ENCODE results near the gene ANKLE1.

Gene ANKLE1

DNA sequence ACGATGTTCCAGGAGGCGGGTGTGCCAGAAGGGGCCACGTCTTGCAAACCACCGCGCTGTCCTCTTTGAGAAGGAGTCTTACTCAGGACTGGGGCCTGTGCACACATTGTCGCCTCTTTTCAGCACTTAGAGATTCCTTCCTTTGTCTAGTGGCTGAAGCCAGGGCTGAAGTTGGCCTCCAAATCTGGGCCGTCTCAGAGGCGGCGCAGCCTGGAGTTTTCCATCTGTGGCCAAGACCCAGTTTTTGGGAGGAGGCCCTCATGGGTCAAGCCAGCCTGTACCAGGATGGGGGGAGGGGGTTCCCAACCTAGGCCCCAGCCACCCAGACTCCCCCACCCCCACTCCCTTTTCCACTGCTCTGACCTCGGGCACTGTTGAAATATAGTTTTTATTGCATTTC, 41.2 kb downstream of the ANKLE1 start:
- H3K4me3 ChIP-seq (ENCODE audit: low read length) = no peak overlapping the region
- no peak overlapping the region for H3K4me2 ChIP-seq (ENCODE audit: low read length)
- no peak for TF ChIP-seq EZH2phosphoT487 (IDR thresholded peaks at IDR 0.05; ENCODE audit: borderline replicate concordance, low read length)
- TF ChIP-seq, protein P1, sequence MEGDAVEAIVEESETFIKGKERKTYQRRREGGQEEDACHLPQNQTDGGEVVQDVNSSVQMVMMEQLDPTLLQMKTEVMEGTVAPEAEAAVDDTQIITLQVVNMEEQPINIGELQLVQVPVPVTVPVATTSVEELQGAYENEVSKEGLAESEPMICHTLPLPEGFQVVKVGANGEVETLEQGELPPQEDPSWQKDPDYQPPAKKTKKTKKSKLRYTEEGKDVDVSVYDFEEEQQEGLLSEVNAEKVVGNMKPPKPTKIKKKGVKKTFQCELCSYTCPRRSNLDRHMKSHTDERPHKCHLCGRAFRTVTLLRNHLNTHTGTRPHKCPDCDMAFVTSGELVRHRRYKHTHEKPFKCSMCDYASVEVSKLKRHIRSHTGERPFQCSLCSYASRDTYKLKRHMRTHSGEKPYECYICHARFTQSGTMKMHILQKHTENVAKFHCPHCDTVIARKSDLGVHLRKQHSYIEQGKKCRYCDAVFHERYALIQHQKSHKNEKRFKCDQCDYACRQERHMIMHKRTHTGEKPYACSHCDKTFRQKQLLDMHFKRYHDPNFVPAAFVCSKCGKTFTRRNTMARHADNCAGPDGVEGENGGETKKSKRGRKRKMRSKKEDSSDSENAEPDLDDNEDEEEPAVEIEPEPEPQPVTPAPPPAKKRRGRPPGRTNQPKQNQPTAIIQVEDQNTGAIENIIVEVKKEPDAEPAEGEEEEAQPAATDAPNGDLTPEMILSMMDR (IDR thresholded peaks at IDR 0.05; ENCODE audit: low read depth, low read length, poor library complexity, severe bottlenecking) = no peak
- H4K20me1 ChIP-seq (ENCODE audit: control insufficient read depth, insufficient read depth, low read depth, low read length) = no peaks in the 10 kb centered on the region
- peaks cover 5% of the 10 kb centered on the region for H3F3A ChIP-seq (ENCODE audit: control insufficient read depth, insufficient read depth)
- H3K4me1 ChIP-seq (ENCODE audit: control insufficient read depth, low read length) = peaks cover 11% of the 10 kb centered on the region
- peaks cover 31% of the 10 kb centered on the region; the same call in 1 of the 2 replicates for H3K36me3 ChIP-seq (ENCODE audit: control insufficient read depth, low read length)
- H3K9me3 ChIP-seq (ENCODE audit: control insufficient read depth, insufficient read depth, low read length) = no peaks in the 10 kb centered on the region
- no peaks in the 10 kb centered on the region for H3K27me3 ChIP-seq (ENCODE audit: control insufficient read depth, low read length)
- no peaks in the 10 kb centered on the region for H3K9me2 ChIP-seq (replicated peaks; ENCODE audit: control insufficient read depth, low read length)
- no peak overlapping the region for H3K27ac ChIP-seq (ENCODE audit: low read depth, low read length)
- H3K79me2 ChIP-seq (ENCODE audit: control insufficient read depth, low read length) = no peaks in the 10 kb centered on the region

DNA sequence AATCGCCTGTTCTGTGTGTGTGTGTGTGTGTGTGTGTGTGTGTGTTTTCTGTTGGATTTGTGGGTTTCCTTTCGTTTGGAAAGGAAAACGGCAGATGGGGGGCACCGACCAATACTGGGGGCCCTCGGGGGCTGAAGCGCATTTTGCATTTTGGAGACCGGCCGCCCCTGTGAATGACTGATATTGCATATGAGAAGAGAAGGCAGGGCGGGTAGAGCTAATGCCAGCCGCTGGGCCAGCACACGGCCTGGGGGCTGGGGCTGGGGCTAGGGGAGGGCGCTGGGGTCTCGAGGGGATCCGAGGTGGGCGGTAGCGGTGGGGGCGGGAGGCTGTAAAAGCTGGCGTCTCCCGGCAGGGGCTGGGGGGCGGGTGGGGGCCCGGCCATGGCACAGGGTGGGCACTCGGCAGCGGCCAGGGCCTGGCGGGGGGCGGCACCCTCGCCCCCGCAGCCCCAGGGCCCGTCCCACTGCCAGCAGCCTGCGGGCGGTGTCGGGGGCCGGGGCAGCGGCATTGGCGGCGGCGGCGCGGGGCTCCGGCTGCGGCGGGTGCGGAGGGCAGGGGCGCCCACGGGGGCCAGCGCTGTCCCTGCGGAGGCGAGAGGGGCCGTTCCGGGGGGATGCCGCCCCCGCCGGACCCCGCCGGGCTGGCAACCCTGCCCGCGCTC, 41.7 kb downstream of the ANKLE1 start:
- H3K27ac ChIP-seq (ENCODE audit: low read depth, low read length) = no peak overlapping the region

DNA sequence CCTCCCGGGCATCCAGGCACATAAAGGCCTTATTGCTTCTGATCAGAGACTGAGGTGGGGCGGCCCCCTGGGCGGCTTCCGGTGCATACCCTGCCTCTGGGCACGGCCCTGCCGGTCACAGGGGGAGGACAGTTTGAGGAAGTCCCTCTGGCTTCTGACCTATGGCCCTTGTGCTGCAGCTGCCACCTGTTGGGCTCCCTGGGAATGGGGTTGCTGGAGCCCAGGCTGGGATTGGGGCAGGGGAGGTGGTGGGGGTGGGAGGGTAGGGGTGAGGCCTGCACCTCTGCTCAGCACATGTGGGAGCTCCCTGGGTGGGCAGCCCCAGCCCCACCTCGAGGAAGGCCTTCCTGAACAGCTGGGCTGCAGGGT, 42.2 kb downstream of the ANKLE1 start:
- Histone ChIP-seq H3K27ac (ENCODE audit: low read depth, low read length) (no peak overlapping the region), H3K9me3 (ENCODE audit: control insufficient read depth, insufficient read depth, low read length) (no peaks in the 10 kb centered on the region), H3K9me2 (replicated peaks; ENCODE audit: control insufficient read depth, low read length) (no peaks in the 10 kb centered on the region), H3F3A (ENCODE audit: control insufficient read depth, insufficient read depth) (peaks cover 5% of the 10 kb centered on the region), H3K36me3 (ENCODE audit: control insufficient read depth, low read length) (peaks cover 29% of the 10 kb centered on the region; the same call in 1 of the 2 replicates), H3K4me2 (ENCODE audit: low read length) (peak overlapping the region; percentile 30; the same call in 1 of the 2 replicates), H3K4me1 (ENCODE audit: control insufficient read depth, low read length) (peaks cover 20% of the 10 kb centered on the region), H3K27me3 (ENCODE audit: control insufficient read depth, low read length) (peaks cover 1% of the 10 kb centered on the region), H4K20me1 (ENCODE audit: control insufficient read depth, insufficient read depth, low read depth, low read length) (no peaks in the 10 kb centered on the region), H3K79me2 (ENCODE audit: control insufficient read depth, low read length) (no peaks in the 10 kb centered on the region), H3K4me3 (ENCODE audit: low read length) (peak overlapping the region; percentile 28; the same call in 1 of the 2 replicates)
- no peak for TF ChIP-seq EZH2phosphoT487 (IDR thresholded peaks at IDR 0.05; ENCODE audit: borderline replicate concordance, low read length)
- TF ChIP-seq, protein P1 (IDR thresholded peaks at IDR 0.05; ENCODE audit: low read depth, low read length, poor library complexity, severe bottlenecking) = no peak

More for the DNA sequence above, 41.7 kb downstream of the ANKLE1 start:
- H3K79me2 ChIP-seq (ENCODE audit: control insufficient read depth, low read length) = no peaks in the 10 kb centered on the region
- peak overlapping the region; percentile 30; the same call in 1 of the 2 replicates for H3K4me2 ChIP-seq (ENCODE audit: low read length)
- H3K27me3 ChIP-seq (ENCODE audit: control insufficient read depth, low read length) = no peaks in the 10 kb centered on the region
- H3K9me3 ChIP-seq (ENCODE audit: control insufficient read depth, insufficient read depth, low read length) = no peaks in the 10 kb centered on the region
- H4K20me1 ChIP-seq (ENCODE audit: control insufficient read depth, insufficient read depth, low read depth, low read length) = no peaks in the 10 kb centered on the region
- TF ChIP-seq, protein P1 (IDR thresholded peaks at IDR 0.05; ENCODE audit: low read depth, low read length, poor library complexity, severe bottlenecking) = no peak
- no peak for TF ChIP-seq EZH2phosphoT487 (IDR thresholded peaks at IDR 0.05; ENCODE audit: borderline replicate concordance, low read length)
- no peaks in the 10 kb centered on the region for H3K9me2 ChIP-seq (replicated peaks; ENCODE audit: control insufficient read depth, low read length)
- H3F3A ChIP-seq (ENCODE audit: control insufficient read depth, insufficient read depth) = peaks cover 5% of the 10 kb centered on the region
- H3K4me1 ChIP-seq (ENCODE audit: control insufficient read depth, low read length) = peaks cover 16% of the 10 kb centered on the region
- H3K4me3 ChIP-seq (ENCODE audit: low read length) = peak overlapping the region; percentile 28; the same call in 1 of the 2 replicates
- H3K36me3 ChIP-seq (ENCODE audit: control insufficient read depth, low read length) = peaks cover 31% of the 10 kb centered on the region; the same call in 1 of the 2 replicates
